Neural cell (in vitro differentiated cells): ENCODE data around the gene LRP5. TPM values are rescaled to one million over a fixed set of nuclear protein-coding genes. Genes with fewer than 3 reads are reported as not detected.

ENCODE experiments used
- H2AFZ ChIP-seq: fragments of 200-600, 300-800 bp; sonication (generic), shearing (Covaris generic); 2 replicates; pipeline ENCODE4 v1.6.0; 2014; ENCODE audit warnings: low read depth, mild to moderate bottlenecking, antibody characterized with exemption, low read length, moderate library complexity
- H3F3A ChIP-seq: fragments of 200-600 bp; shearing (Covaris generic); 2 replicates; pipeline ENCODE4 v1.6.1; 2016; ENCODE audit warnings: mild to moderate bottlenecking, moderate library complexity, mixed read lengths, antibody characterized with exemption, low read length; ENCODE audit not compliant: insufficient read depth, poor library complexity, severe bottlenecking
- H3K27ac ChIP-seq: fragments of 200-600, 300-800 bp; sonication (generic), shearing (Covaris generic); 2 replicates; pipeline ENCODE4 v1.5.1; 2014; ENCODE audit warnings: mild to moderate bottlenecking, low read length, moderate library complexity
- H3K27me3 ChIP-seq: fragments of 300-800, 200-600 bp; sonication (generic), shearing (Covaris generic); 2 replicates; pipeline ENCODE4 v1.6.0; 2014; ENCODE audit warnings: mild to moderate bottlenecking, low read depth, low read length, moderate library complexity; ENCODE audit not compliant: insufficient read depth
- H3K36me3 ChIP-seq: fragments of 300-800, 200-600 bp; sonication (generic), shearing (Covaris generic); 2 replicates; pipeline ENCODE4 v1.5.1; 2014; ENCODE audit warnings: mild to moderate bottlenecking, antibody characterized with exemption, low read length, moderate library complexity; ENCODE audit not compliant: insufficient read depth
- H3K4me2 ChIP-seq: fragments of 300-800, 200-600 bp; sonication (generic), shearing (Covaris generic); 2 replicates; pipeline ENCODE4 v1.6.0; 2014; ENCODE audit warnings: mild to moderate bottlenecking, low read length
- H3K4me3 ChIP-seq: fragments of 300-800, 200-600 bp; sonication (generic), shearing (Covaris generic); 2 replicates; pipeline ENCODE4 v1.5.1; 2014; ENCODE audit warnings: mild to moderate bottlenecking, low read length, moderate library complexity
- H3K79me2 ChIP-seq: fragments of 200-600 bp; shearing (Covaris generic); replicated peaks from 2 replicates; pipeline ENCODE4 v1.6.0; 2014; ENCODE audit warnings: mild to moderate bottlenecking, low read length, moderate library complexity; ENCODE audit not compliant: insufficient read depth
- H3K9ac ChIP-seq: fragments of 300-800, 200-600 bp; sonication (generic), shearing (Covaris generic); 2 replicates; pipeline ENCODE4 v1.6.1; 2016; ENCODE audit warnings: mild to moderate bottlenecking, low read length, mixed read lengths
- H3K9me2 ChIP-seq: fragments of 200-600 bp; shearing (Covaris generic); 2 replicates; pipeline ENCODE4 v1.6.1; 2016; ENCODE audit warnings: mild to moderate bottlenecking, low read length, mixed read lengths; ENCODE audit not compliant: insufficient read depth
- H3K9me3 ChIP-seq: fragments of 200-600, 300-800 bp; sonication (generic), shearing (Covaris generic); 2 replicates; pipeline ENCODE4 v1.6.1; 2016; ENCODE audit warnings: mild to moderate bottlenecking, mixed run types, low read length, moderate library complexity, mixed read lengths
- H4K20me1 ChIP-seq: fragments of 200-600 bp; shearing (Covaris generic); 2 replicates; pipeline ENCODE4 v1.6.1; 2016; ENCODE audit warnings: mild to moderate bottlenecking, mixed run types; ENCODE audit not compliant: insufficient read depth
- EP300 ChIP-seq: fragments of 450-650 bp; conservative IDR thresholded peaks from 2 replicates; pipeline ENCODE4 v1.6.1; 2014; ENCODE audit warnings: antibody characterized with exemption, mild to moderate bottlenecking, moderate library complexity; ENCODE audit not compliant: poor library complexity, severe bottlenecking
- EZH2 ChIP-seq: fragments of 200-600, 300-800 bp; shearing (Covaris generic), sonication (generic); IDR thresholded peaks from 2 replicates; pipeline ENCODE4 v1.6.1; 2014; ENCODE audit warnings: antibody characterized with exemption, low read length, borderline replicate concordance, mild to moderate bottlenecking; ENCODE audit not compliant: insufficient read depth, poor library complexity, severe bottlenecking
- MXI1 ChIP-seq: fragments of 450-650 bp; conservative IDR thresholded peaks from 2 replicates; pipeline ENCODE4 v1.6.1; 2014; ENCODE audit warnings: antibody characterized with exemption, mild to moderate bottlenecking; ENCODE audit not compliant: poor library complexity, severe bottlenecking
- POLR2AphosphoS5 ChIP-seq: IDR thresholded peaks from 2 replicates; pipeline ENCODE4 v1.6.1; 2012
- RAD21 ChIP-seq: fragments of 450-650 bp; conservative IDR thresholded peaks from 2 replicates; pipeline ENCODE4 v1.6.1; 2014; ENCODE audit warnings: antibody characterized with exemption, mild to moderate bottlenecking, moderate library complexity
- SMC3 ChIP-seq: fragments of 450-650 bp; conservative IDR thresholded peaks from 2 replicates; pipeline ENCODE4 v1.6.1; 2014; ENCODE audit warnings: antibody characterized with exemption, mild to moderate bottlenecking, moderate library complexity; ENCODE audit not compliant: poor library complexity
- TAF1 ChIP-seq: IDR thresholded peaks from 2 replicates; pipeline ENCODE4 v1.6.1; 2012; ENCODE audit warnings: low read depth
- polyA plus RNA-seq: library from polyadenylated mRNA; depleted of rRNA; stranded (reverse); fragments of >200 nt; gene quantifications from 2 replicates; pipeline ENCODE4 v1.2.3, GENCODE V29; 2014
- TF ChIP-seq, protein P1 (sequence below): IDR thresholded peaks from 2 replicates; pipeline ENCODE4 v1.6.1; 2012; ENCODE audit warnings: borderline replicate concordance
- TF ChIP-seq, protein P2 (sequence below): fragments of 450-650 bp; IDR thresholded peaks from 2 replicates; pipeline ENCODE4 v1.5.1; 2014; ENCODE audit warnings: antibody characterized with exemption, mild to moderate bottlenecking, moderate library complexity; ENCODE audit not compliant: poor library complexity, severe bottlenecking

The LRP5 gene
- polyA plus RNA-seq, 1 donor from 2014 or later: 3.0 TPM

DNA sequence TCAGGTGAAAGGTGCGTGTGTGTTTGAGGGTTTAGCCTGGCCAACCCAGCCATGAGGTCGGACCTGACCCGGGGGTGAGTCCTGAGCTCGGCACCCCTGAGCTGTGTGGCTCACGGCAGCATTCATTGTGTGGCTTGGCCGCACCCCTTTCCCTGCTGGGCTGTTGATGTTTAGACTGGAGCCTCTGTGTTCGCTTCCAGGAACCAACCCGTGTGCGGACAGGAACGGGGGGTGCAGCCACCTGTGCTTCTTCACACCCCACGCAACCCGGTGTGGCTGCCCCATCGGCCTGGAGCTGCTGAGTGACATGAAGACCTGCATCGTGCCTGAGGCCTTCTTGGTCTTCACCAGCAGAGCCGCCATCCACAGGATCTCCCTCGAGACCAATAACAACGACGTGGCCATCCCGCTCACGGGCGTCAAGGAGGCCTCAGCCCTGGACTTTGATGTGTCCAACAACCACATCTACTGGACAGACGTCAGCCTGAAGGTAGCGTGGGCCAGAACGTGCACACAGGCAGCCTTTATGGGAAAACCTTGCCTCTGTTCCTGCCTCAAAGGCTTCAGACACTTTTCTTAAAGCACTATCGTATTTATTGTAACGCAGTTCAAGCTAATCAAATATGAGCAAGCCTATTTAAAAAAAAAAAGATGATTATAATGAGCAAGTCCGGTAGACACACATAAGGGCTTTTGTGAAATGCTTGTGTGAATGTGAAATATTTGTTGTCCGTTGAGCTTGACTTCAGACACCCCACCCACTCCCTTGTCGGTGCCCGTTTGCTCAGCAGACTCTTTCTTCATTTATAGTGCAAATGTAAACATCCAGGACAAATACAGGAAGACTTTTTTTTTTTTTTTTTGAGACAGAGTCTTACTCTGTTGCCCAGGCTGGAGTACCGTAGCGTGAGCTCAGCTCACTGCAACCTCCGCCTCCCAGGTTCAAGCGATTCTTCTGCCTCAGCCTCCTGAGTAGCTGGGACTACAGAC, 94.2 kb downstream of the LRP5 start:
- Histone ChIP-seq H3K9ac (no peak overlapping the region), H3K9me2 (no peaks in the 10 kb centered on the region), H3F3A (no peaks in the 10 kb centered on the region), H3K9me3 (no peaks in the 10 kb centered on the region), H3K27me3 (no peaks in the 10 kb centered on the region), H3K36me3 (no peaks in the 10 kb centered on the region), H3K27ac (no peak overlapping the region), H4K20me1 (no peaks in the 10 kb centered on the region), H3K4me3 (no peak overlapping the region), H3K4me2 (no peak overlapping the region), H2AFZ (no peak overlapping the region), H3K79me2 (no peaks in the 10 kb centered on the region)
- TF ChIP-seq, protein P1, sequence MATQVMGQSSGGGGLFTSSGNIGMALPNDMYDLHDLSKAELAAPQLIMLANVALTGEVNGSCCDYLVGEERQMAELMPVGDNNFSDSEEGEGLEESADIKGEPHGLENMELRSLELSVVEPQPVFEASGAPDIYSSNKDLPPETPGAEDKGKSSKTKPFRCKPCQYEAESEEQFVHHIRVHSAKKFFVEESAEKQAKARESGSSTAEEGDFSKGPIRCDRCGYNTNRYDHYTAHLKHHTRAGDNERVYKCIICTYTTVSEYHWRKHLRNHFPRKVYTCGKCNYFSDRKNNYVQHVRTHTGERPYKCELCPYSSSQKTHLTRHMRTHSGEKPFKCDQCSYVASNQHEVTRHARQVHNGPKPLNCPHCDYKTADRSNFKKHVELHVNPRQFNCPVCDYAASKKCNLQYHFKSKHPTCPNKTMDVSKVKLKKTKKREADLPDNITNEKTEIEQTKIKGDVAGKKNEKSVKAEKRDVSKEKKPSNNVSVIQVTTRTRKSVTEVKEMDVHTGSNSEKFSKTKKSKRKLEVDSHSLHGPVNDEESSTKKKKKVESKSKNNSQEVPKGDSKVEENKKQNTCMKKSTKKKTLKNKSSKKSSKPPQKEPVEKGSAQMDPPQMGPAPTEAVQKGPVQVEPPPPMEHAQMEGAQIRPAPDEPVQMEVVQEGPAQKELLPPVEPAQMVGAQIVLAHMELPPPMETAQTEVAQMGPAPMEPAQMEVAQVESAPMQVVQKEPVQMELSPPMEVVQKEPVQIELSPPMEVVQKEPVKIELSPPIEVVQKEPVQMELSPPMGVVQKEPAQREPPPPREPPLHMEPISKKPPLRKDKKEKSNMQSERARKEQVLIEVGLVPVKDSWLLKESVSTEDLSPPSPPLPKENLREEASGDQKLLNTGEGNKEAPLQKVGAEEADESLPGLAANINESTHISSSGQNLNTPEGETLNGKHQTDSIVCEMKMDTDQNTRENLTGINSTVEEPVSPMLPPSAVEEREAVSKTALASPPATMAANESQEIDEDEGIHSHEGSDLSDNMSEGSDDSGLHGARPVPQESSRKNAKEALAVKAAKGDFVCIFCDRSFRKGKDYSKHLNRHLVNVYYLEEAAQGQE: no peak
- TF ChIP-seq TAF1 (no peak), EP300 (no peak), RAD21 (no peak), SMC3 (no peak), MXI1 (no peak), POLR2AphosphoS5 (no peak), EZH2 (no peak)
- TF ChIP-seq, protein P2, sequence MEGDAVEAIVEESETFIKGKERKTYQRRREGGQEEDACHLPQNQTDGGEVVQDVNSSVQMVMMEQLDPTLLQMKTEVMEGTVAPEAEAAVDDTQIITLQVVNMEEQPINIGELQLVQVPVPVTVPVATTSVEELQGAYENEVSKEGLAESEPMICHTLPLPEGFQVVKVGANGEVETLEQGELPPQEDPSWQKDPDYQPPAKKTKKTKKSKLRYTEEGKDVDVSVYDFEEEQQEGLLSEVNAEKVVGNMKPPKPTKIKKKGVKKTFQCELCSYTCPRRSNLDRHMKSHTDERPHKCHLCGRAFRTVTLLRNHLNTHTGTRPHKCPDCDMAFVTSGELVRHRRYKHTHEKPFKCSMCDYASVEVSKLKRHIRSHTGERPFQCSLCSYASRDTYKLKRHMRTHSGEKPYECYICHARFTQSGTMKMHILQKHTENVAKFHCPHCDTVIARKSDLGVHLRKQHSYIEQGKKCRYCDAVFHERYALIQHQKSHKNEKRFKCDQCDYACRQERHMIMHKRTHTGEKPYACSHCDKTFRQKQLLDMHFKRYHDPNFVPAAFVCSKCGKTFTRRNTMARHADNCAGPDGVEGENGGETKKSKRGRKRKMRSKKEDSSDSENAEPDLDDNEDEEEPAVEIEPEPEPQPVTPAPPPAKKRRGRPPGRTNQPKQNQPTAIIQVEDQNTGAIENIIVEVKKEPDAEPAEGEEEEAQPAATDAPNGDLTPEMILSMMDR: no peak

DNA sequence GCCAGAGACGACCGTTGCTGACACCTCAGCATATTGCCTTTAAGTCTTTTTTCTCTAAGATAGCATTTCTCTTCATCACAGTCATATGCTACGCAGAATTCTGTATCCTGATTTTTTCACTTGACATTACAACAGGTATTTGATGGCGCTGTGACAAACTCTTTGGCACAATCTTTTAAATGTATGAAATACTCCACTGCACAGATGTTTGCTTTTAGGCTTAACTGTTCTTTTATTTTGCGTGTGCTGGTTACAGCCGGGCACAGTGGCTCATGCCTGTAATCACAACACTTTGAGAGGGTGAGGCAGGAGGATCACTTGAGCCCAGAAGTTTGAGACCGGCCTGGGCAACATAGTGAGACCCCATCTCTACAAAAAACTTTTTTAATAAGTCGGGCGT, 96.1 kb downstream of the LRP5 start:
- Histone ChIP-seq H3F3A (no peaks in the 10 kb centered on the region), H3K79me2 (no peaks in the 10 kb centered on the region), H3K36me3 (no peaks in the 10 kb centered on the region), H3K27ac (no peak overlapping the region), H3K9ac (no peak overlapping the region), H2AFZ (no peak overlapping the region), H3K4me2 (no peak overlapping the region), H3K27me3 (no peaks in the 10 kb centered on the region), H3K4me3 (no peak overlapping the region), H4K20me1 (no peaks in the 10 kb centered on the region), H3K9me2 (no peaks in the 10 kb centered on the region), H3K9me3 (no peaks in the 10 kb centered on the region)
- TF ChIP-seq SMC3 (no peak), POLR2AphosphoS5 (no peak), TAF1 (no peak), RAD21 (no peak)
- TF ChIP-seq, protein P1: no peak
